GM18907 (cell line): ENCODE measurements around the gene DNAAF5.

Experiments
- ATAC-seq: cut with Tn5 transposase; IDR thresholded peaks from one replicate; pipeline ENCODE4 v1.9.1; 2021; ENCODE audit warnings: mild to moderate bottlenecking, moderate library complexity; ENCODE audit not compliant: unreplicated experiment

Gene DNAAF5

DNA sequence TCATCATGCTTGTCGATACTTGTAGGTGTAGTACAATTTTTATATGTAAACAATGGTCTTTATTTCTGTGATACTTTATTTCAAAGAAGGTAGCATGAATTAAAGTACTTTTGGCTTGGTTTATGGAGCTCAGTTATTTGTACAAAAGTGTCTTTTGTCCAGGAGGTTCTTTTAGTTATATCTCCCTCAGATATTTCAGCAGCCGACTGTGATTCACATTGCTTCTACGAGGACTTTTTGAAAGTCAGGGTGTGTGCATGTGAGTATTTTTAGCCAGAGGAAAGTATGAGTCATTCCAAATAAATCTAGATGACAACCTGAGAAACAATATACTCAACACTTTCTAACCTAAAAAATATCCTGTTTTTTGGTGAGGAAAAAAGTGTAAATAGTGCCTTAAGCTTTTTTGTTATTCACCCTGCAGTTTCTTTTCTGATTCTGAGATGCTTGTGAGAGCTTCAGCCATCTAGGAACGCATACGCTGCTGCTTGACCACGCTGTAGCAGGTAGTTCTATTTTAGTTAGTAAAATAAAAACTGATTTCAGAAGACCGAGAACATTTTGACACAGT is 105.2 kb downstream of the DNAAF5 start:
- ATAC-seq: peak; percentile 53

- ATAC-seq: peak; percentile 46
Measured at GRCh38 chr7:832167-832967, 105.9 kb downstream of the DNAAF5 start, which contains the start of gene SUN1. Gene SUN1 (plus strand): TSS chr7:832476. CDS start chr7:832525, 49 bp downstream.

DNA sequence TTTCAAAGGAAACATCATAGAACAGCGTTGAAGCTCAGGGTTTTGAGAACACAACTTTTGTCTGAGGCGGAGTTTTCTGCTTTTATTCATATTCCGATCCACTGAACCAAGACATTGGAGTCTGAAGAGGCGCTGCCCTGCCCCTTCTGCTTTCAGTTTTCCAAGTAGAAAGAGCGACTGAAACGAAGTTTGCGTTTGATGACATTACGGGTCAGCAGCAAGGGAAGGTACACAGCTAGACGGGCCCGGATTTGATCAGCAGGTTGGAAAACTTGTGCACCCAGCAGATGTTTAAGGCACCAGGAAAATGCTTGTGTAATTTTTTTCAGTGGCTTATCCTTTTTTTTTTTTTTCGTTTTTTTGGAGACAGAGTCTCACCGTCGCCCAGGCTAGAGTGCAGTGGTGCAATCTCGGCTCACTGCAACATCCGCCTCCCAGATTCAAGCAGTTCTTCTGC is 106.5 kb downstream of the DNAAF5 start:
- ATAC-seq: no peak

GRCh38 chr7:833601-834258 is 107.2 kb downstream of the DNAAF5 start:
- no peak for ATAC-seq

GRCh38 chr7:834277-834676 is 107.8 kb downstream of the DNAAF5 start:
- no peak for ATAC-seq

DNA sequence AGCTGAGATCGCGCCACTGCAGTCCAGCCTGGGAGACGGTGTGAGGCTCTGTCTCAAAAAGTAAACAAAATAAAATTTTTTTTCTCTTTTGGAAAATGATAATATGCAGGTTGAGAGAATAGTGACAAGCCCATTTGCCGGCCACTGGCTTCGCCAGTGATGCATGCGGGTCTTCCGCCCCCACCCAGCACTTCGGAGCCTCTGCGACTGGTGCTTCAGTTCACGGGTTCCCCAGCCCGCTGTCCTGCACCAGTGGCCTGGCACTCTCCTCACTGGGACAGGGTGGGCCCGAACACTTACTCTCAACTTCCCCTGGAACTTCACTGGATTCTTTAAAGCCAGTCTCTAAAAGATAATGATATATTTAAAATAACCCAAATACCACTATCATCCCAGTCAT is 108.5 kb downstream of the DNAAF5 start:
- no peak for ATAC-seq

DNA sequence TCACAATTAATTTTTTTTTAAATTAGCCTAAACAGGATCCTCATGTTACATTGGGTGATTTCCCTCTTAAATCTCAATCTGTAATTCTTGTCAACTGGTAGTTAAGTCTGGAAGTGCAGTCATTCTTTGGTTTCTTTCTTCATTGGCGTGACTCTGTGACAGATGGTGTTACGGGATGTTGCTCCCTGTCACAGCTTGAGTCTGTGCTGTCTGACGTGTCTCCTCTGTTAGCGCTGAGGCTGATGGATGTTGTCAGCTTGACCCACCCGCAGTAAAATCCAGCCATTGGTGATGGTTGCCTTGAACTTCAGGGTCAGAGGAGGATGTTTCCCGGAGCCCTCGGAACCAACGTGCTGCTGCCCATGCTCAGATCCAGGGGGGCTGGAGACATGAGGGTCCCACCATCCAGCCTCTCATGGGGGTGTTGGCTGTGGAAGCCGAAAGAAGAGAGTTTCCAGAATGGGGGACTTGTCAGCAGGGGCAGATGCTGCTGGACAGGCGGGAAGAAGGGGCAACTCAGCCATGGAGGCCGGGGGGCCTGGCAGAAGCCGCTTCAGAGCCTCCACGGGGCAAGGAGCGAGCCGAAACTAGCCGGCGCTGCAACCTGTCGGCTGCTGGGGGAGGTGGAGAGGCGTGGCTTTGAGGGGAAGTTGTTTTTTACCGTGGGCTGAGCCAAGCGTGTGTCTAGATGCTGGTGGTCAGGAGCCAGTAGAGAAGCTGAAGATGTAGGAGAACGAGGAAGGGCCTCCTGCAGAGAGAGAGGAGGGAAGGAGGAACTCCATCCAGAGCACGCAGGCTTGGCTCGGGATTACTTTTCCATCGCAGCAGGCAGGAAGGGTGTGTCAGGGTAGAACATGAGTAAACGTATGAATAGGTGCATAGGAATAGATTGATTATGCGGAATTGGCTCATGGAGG is 109.2 kb downstream of the DNAAF5 start:
- ATAC-seq: no peak
